Measurements from ENCODE around the gene CBLC.

The CBLC gene

DNA sequence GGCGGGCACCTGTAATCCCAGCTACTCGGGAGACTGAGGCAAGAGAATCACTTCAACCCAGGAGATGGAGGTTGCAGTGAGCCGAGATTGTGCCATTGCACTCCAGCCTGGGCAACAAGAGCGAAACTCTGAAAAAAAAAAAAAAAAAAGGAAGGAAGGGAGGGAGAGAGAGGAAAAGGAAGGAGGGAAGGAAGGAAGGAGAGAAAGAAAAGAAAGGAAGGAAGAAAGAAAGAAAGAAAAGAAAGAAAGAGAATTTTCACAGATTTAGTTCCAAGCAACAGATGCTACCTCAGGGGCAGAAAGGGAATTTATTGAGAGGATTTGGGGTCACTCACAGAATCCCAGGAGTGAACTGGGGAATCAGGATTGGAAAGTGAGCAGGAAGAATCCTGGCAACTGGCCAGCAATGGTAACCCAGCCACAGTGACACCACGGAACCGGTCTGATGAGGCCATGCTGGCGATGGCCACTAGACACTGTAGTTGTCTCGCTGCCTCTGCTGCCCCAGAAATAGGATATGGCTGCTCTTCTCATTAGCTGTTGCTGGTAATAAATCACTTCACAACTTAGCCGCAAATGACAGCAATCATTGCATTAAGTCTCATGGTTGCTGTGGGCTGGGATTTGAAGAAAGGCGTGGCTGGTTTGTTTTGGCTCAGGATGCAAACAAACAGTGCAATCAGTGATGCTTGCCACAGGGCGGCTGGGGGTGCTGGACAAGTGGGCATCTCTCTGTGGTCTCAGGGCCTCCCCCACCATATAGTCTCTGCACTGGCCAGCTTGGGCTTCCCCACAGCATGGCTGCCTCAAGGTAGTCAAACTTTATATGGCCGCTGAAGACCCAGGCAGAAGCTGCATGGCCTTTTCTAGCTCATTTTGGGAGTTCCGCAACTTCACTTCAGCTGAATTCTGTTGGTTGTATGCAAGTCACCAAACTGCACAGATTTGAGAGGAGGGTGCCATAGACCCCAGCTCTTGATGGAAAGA, 26.0 kb downstream of the CBLC start:
- DNase-seq: no peak

DNA sequence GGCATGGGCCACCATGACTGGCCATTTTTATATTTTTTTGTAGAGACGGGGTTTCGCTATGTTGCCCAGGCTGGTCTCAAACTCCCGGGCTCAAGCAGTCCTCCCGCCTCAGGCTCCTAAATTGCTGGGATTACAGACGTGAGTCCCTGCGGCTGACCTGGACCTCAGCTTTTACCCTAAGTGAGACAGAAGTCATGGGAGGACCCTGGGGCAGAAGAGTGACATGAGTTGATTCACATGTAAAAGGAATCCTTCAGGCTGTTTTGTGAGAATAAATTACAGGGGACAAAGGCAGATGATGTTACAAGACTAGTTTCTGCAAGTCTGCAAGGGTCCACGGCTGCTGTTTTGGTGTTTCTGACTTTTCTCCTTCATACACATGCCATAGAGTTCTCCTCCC, 28.6 kb downstream of the CBLC start:
- DNase-seq: no peak

DNA sequence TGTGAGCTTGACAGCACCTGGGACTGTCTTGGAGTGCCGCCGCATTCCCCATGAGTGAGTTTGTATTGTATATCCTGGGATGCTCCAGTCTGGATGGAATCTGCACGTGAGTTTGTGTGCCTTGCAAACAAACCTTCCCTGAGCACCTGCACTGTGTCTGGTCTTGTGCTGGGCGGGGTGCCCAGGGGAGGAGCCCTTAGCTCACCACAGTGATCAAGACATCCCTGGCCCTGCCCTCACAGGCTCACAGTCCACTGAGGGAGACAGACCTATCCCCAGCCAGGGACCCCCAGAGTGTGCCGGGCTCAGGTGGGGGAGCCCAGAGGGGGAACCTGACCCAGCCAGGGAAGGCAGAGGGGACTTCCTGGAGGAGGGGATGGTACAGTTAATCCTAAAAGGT, 29.5 kb downstream of the CBLC start:
- no peak for DNase-seq

DNA sequence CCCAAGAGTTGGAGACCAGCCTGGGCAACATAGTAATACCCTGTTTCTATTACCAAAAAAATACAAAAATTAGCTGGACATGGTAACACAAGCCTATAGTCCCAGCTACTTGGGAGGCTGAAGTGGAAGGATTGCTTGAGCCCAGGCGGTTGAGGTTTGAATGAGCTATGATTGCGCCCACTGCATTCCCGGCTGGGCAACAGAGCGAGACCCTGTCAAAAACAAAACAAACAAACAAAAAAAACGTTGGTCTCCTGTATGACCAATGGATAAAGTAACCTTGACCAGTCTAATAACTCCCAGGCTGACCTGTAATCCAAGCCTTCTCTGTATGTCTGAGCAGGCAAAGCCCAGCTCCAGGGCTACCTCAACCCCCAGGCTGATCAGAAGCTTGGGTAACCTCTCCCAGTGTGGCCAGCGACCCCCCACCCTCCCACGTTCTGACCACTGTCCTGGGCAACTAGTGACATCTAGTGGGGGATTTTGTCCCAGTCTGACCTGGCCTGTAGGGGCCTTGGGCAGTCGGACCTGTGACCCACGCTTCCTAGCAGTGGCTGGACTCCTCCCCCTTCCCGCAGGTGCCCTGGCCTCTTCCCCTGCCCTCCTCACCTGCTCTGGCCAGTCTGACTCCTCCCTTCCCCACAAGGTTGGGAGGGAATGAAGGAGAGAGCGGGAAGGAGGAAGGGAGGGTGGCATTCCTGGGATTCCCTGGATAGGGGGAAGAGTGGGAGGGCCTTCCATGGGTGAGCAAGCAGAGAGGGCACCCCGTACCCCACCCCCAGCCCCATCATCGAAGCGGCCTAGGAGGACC, 30.2 kb downstream of the CBLC start:
- no peak for DNase-seq

DNA sequence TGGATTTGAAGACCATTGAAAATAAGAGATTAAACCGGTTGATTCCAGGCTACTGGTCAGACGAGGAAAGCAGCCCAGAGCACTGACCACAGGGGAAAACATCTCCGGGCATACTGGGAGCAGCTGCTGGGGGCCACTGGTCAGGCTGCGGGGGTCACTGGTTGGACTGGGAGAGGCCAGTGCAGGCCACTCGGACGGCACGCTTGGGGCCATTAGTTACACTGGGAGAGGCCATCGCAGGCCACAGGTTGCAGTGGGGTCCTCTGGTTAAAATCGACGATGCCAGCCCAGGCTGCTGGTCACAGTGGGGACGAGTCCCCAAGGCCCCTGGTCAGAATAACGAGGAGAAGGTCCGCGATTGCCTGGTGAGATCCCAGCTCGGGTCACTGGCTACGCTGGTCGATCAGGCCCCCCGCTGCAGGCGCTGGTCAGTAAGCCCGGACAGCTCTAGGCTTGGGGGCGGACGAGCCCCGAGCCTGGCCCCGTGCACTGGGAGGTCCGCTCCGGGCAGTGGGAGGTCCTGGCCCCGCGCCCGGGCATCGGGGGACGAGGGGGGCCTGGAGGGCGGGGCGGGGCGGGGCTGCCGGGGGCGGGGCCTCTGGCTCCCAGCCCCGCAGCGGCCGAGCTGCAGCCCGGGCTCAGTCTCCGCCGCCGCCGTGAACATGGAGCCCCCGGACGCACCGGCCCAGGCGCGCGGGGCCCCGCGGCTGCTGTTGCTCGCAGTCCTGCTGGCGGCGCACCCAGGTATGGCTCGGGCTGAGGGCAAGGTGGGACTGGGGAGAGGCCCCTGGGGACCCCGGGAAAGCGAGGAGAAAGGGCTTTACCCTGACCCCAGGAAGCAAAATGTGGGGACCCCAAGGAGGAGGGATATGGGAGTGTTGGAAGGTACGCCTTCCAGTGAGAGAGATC, 31.0 kb downstream of the CBLC start, which contains the start of gene BCAM:
Gene BCAM (plus strand): TSS at position 641 of the 909 bp plus-strand sequence. CDS start 22 bp downstream, at position 663.
- no peak for DNase-seq

DNA sequence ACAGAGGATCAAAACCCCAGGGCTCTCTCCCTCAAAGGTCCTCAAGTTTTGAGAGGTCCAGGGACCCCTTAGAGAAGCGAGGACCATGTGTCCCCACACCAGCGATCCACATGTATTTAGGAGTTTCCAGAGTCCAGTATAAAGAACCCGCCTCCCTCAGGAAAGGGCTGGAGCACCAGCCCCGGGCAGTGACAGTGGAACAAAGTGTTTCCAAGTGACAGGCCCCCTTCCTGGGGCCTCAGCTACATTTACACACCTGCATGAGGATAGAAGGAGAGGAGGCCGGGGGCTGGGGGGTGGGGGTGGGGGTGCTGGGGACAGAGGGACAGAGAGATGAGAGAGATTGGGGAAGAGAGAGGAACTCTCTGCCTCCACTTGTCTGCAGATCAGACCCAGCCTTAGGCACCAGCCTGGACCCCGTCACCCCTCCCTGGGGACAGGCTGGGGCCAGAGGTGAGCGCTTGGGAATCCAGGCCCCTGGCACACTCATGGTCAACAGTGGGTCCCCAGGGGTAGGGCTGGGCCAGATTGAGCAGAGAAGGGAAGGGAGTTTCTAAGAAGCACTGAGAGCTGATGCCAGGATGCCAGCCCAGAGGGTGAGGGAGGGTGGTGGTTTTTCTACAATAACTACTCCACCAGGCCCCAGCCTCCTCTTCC, 32.0 kb downstream of the CBLC start:
- DNase-seq: no peak

DNA sequence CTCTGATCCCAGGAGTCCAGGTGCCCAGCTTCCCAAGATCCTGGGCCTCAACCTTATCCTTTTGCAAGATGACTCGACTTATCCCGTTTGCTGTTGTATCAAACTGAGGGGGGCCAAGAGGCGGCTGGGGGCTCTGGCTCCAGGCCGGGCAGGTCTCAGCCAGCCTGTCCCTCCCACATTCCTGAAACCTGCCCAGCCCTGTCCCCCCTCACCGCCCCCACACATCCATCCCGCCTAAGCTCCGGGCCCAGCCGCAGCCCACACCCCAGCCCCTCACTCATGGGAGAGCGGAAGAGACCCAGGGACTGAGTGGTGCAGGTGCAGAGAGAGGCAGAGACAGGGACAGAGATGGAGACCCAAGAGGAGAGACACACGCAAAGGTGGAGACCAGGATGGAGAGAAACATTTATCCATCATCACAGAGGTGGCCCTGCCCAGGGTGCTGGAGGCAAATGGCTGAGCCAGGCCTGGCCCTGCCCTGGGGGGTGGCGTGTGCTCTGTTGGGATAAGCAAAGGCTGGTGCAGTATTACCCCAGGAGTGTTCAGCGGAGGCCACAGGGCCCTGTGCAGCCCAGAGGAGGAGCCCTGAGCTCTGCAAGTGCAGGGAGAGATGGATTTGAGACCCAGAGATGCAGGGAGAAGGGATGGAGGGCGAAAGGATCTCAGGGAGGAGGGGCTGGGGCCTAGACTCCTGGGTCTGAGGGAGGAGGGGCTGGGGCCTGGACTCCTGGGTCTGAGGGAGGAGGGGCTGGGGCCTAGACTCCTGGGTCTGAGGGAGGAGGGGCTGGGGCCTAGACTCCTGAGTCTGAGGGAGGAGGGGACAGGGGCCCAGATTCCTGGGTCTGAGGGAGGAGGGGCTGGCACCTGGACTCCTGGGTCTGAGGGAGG, 32.8 kb downstream of the CBLC start:
- no peak for DNase-seq

DNA sequence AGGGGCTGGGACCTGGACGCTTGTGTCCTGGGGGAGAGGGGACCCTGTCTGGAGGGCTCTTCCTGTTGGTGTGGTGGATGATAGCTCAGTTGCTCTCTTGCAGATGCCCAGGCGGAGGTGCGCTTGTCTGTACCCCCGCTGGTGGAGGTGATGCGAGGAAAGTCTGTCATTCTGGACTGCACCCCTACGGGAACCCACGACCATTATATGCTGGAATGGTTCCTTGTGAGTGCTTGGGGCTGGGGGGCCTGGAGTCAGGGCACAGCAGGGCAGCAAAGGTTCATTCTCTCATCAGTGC, 33.4 kb downstream of the CBLC start:
- DNase-seq: no peak

DNA sequence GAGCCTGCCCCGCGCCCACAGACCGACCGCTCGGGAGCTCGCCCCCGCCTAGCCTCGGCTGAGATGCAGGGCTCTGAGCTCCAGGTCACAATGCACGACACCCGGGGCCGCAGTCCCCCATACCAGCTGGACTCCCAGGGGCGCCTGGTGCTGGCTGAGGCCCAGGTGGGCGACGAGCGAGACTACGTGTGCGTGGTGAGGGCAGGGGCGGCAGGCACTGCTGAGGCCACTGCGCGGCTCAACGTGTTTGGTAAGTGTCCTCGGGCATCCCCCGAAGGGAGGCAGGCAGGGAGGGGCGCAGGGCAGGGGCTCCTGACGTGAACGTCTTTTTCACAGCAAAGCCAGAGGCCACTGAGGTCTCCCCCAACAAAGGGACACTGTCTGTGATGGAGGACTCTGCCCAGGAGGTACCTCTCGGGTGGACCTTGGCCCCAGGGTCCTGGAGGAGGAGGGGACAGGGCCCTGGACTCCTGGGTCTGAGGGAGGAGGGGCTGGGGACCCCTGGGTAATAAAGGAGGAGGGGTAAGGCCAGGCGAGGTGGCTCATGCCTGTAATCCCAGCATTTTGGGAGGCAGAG, 34.5 kb downstream of the CBLC start:
- no peak for DNase-seq

DNA sequence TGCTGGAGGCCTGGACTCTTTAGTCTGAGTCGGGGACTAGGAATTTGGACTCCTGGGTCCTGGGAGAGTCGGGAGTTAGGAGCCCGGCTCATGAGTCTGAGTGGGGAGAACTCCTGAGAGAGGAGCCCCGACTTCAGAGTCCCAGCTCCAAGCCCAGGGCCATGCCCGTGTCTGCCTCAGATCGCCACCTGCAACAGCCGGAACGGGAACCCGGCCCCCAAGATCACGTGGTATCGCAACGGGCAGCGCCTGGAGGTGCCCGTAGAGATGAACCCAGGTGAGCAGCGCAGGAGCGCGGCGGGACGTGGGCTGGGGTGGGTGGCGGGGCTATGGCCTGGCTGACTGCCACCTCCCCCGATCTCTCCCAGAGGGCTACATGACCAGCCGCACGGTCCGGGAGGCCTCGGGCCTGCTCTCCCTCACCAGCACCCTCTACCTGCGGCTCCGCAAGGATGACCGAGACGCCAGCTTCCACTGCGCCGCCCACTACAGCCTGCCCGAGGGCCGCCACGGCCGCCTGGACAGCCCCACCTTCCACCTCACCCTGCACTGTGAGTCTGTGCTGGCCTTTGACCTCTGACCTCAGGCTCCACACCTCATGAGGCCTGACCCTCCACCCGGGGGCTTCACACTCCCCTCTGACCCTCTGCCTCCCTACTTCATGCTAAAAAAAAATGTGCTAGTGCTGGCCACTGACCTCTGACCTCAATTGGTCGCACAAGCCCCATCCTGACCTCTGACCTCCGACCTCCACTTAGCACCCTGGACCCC, 35.6 kb downstream of the CBLC start:
- no peak for DNase-seq

DNA sequence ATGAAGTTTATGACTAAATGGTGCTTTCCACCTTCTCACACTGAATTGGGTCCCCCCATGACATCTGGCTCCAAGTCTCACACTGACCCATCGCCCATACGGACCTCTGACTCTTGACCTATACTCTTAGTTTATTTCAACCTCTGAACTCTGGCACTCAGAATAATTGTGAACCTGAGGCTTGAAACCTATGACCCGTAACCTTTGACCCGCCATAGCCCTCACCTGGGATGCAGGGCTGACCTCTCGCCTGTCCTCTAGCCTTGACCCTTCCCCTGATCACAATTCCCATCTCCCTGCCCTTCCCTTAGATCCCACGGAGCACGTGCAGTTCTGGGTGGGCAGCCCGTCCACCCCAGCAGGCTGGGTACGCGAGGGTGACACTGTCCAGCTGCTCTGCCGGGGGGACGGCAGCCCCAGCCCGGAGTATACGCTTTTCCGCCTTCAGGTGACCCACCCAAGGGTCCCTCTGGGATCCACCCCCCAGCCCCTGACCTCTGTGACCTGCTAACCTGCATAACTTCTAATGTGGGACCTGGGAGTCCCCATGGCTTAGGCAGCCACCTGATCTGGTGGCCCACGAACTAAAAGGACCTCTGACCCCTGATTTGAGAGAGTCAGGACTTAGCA, 36.3 kb downstream of the CBLC start:
- no peak for DNase-seq

DNA sequence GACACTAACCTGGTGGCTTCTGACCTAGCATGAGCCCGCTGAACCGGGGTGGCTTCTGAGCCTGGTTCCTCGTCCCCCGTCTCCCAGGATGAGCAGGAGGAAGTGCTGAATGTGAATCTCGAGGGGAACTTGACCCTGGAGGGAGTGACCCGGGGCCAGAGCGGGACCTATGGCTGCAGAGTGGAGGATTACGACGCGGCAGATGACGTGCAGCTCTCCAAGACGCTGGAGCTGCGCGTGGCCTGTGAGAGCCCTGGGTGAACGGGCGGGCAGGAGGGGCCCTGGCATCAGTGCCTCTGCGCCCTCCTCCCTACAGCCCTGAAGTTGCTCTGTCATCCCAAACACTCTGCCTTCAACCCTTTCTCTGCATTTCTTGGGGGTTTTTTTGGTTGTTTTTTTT, 36.8 kb downstream of the CBLC start:
- no peak for DNase-seq

DNA sequence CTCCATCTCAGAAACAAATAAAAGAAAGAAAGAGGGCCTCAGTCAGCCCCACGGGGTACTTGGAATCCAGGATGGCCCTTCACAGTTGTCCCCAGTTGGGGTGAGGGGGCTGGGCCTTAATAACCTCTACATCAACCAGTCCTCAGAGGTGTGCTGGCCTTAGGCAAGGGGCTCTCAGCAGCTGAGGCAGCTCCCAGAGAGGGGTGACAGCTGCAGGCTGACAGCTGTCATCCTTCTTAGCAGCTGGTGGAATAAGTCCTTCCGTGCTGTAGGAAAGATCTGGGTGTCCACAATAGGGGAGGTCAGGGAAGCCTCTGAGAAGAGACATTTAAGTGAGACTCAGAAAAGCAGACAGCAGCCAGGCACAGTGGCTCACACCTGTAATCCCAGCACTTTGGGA, 38.6 kb downstream of the CBLC start:
- no peak for DNase-seq

DNA sequence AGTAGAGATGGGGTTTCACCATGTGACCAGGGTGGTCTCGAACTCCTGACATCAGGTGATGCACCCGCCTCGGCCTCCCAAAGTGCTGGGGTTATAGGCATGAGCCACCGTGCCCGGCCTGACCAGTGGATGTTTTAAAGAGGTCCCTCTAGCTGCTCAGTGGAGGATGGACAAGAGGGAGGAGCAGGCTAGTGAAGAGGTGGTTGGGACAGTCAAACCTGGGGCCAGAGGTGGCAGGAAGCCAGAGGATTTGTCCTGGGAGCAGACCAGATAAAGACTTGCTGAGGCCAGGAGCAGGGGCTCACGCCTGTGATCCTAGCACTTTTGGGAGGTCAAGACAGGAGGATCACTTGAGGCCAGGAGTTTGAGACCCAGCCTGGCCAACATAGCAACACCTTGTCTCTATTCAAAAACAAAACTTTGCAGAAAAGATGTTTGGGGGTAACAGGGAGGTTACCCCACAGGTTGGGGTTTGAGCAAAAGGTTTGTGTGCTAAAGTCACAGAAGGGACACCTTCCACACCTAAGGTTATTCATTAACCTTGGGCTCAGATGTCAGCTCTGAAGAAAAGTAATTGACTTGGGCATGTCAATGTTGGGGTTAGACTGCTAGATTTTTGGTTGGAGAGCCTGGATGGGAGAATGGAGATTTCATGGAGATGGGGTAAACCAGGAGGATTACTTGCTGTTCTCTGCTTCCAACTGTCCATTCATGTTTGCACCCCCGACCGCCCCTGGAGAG, 40.2 kb downstream of the CBLC start:
- no peak for DNase-seq

DNA sequence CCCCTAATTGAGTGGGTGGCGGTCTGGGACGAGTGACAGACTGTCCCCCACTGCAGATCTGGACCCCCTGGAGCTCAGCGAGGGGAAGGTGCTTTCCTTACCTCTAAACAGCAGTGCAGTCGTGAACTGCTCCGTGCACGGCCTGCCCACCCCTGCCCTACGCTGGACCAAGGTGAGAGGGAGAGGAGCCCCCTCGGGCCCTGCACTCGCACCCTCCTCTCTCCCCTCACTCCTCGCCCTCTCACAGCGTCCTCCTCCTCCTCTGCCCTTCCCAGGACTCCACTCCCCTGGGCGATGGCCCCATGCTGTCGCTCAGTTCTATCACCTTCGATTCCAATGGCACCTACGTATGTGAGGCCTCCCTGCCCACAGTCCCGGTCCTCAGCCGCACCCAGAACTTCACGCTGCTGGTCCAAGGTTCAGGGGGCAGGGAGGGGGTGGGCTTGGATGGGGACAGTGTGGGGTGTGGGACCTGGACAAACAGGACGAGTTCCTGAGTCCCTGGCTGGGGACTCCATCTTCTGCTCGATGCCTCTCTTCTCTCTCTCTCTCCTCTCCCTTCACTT, 40.9 kb downstream of the CBLC start:
- DNase-seq: no peak

DNA sequence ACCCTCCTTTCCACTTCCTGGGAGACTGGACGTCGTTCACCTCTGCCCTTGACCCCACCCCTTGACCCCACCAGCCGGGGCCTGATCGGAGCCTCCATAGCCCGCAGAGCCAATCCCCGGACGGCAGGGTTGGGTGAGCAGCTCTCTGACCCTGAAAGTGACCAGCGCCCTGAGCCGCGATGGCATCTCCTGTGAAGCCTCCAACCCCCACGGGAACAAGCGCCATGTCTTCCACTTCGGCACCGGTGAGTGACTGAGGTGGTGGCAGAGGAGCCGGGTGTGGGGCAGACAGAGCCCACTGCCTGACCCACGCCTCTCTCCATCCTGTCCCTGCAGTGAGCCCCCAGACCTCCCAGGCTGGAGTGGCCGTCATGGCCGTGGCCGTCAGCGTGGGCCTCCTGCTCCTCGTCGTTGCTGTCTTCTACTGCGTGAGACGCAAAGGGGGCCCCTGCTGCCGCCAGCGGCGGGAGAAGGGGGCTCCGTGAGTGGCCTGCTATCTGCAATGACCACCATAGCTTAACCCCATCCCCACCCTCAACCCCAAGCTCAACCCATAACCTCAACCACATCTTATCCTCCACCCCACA, 41.6 kb downstream of the CBLC start:
- no peak for DNase-seq

DNA sequence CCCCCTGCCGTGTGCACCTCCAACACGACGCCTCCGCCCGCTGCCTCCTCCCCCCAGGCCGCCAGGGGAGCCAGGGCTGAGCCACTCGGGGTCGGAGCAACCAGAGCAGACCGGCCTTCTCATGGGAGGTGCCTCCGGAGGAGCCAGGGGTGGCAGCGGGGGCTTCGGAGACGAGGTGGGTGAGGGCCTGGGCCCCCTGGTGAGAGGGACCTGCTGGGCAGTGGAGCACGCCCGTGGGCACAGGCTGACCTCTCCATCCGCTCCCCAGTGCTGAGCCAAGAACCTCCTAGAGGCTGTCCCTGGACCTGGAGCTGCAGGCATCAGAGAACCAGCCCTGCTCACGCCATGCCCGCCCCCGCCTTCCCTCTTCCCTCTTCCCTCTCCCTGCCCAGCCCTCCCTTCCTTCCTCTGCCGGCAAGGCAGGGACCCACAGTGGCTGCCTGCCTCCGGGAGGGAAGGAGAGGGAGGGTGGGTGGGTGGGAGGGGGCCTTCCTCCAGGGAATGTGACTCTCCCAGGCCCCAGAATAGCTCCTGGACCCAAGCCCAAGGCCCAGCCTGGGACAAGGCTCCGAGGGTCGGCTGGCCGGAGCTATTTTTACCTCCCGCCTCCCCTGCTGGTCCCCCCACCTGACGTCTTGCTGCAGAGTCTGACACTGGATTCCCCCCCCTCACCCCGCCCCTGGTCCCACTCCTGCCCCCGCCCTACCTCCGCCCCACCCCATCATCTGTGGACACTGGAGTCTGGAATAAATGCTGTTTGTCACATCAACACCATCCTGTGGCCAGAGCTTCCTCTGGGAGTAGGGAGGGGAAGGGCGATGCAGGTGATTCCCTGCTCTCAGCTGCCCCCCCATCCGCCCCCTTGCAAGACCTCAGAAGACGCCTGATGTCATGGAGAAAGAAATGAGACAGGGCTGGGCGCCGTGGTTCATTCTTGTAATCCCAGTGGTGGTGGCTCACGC, 43.2 kb downstream of the CBLC start:
- DNase-seq: no peak
